ENCODE data around the gene PRDM13. TPM values are rescaled to one million over a fixed set of nuclear protein-coding genes. Genes with fewer than 3 reads are reported as not detected.
"Not testable (repeated sequence)": the region's sequence is repeated elsewhere in the genome, so short reads cannot be mapped to it uniquely, and the experiment has no call there.

PRDM13 gene
- total and polyA plus RNA-seq, 5 donors from 2014 or later = not detected

DNA sequence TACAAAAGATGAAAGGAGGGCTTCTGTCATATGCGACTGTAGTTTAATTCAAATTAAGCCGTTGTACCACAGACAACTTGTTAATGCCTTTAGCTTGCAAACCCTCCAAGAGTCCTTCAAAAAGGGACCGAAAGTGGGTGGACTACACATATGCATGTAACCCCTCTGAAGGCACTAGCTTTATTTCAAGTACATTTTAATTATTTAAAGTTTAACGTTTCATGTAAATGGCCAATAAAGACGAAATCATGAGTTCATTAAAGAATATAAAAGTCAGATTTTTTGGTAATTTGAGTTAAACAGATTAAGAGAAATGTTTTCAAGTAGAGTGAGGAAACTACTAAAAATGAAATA, 12.8 kb downstream of the PRDM13 start:
- peaks cover 6% of the 10 kb centered on the region for H3K4me1 ChIP-seq (ENCODE audit: control insufficient read depth, insufficient read depth, low read length, poor library complexity, severe bottlenecking)
- Mint-ChIP-seq H3K4me1 (peaks cover 0 to 9% (median 3%) of the 10 kb centered on the region in 4 donors), H3K27ac (no peak overlapping the region), H3K9me3 (peaks cover 0 to 6% (median 0%) of the 10 kb centered on the region in 7 donors), H3K36me3 (no peaks in the 10 kb centered on the region), H3K4me3 (no peak overlapping the region), H3K27me3 (peaks cover 99% of the 10 kb centered on the region)
- no peak for DNase-seq
- H3K27me3 ChIP-seq (ENCODE audit: control insufficient read depth, insufficient read depth, low read length) = peaks cover 69% of the 10 kb centered on the region
- no peaks in the 10 kb centered on the region for H3K36me3 ChIP-seq (ENCODE audit: control insufficient read depth, insufficient read depth, low read length)
- H3K27ac ChIP-seq (ENCODE audit: insufficient read depth, low read length, poor library complexity, severe bottlenecking) = no peak overlapping the region
- peaks cover 3 to 5% of the 10 kb centered on the region in 2 experiments for H3K9me3 ChIP-seq (ENCODE audit: control insufficient read depth in 2 of 2, low read length in 2 of 2)
- H3K4me3 ChIP-seq (ENCODE audit: low read depth, low read length) = no peak overlapping the region
- ATAC-seq (ENCODE audit: low read depth in 2 of 2) = no peak

DNA sequence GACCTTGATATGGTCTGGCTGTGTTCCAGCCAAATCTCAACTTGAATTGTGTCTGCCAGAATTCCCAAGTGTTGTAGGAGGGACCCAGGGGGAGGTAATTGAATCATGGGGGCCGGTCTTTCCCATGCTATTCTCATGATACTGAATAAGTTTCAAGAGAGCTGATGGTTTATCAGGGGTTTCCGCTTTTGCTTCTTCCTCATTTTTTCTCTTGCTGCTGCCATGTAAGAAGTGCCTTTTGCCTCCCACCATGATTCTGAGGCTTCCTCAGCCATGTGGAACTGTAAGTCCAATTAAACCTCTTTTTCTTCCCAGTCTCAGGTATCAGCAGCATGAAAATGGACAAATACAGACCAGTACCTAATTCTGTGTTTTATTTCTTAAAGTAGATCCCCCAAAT, 15.4 kb downstream of the PRDM13 start:
- not testable (repeated sequence) for H3K4me3 Mint-ChIP-seq; H3K36me3 ChIP-seq (ENCODE audit: control insufficient read depth, insufficient read depth, low read length); H3K9me3 ChIP-seq (ENCODE audit: control insufficient read depth in 2 of 2, low read length in 2 of 2); H3K4me1 ChIP-seq (ENCODE audit: control insufficient read depth, insufficient read depth, low read length, poor library complexity, severe bottlenecking); H3K4me3 ChIP-seq (ENCODE audit: low read depth, low read length); H3K27ac ChIP-seq (ENCODE audit: insufficient read depth, low read length, poor library complexity, severe bottlenecking); H3K9me3 Mint-ChIP-seq; H3K27ac Mint-ChIP-seq; DNase-seq; H3K4me1 Mint-ChIP-seq; ATAC-seq (ENCODE audit: low read depth in 2 of 2); H3K36me3 Mint-ChIP-seq
- peaks cover 52% of the 10 kb centered on the region for H3K27me3 ChIP-seq (ENCODE audit: control insufficient read depth, insufficient read depth, low read length)
- H3K27me3 Mint-ChIP-seq = peaks cover 88% of the 10 kb centered on the region

DNA sequence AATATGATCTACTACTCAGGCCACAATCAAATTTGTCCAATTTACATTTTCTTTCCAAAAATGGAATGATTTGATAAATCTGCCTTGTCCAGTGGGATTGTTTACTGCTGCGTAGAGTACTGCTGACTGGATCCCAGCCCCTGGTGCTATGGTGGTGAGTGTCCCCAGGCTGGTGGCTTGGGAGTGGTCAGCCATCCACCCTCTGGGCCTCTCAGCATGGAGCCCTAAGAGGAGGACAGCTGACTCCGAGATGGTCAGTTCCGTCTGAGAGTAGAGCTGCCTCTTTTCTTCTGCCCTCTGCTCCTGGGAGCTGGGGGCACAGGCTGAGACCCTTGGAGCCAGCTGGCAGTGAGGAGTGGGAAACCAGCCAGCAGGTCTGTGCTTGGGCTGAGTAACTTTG, 22.7 kb downstream of the PRDM13 start:
- no peaks in the 10 kb centered on the region for H3K4me1 ChIP-seq (ENCODE audit: control insufficient read depth, insufficient read depth, low read length, poor library complexity, severe bottlenecking)
- H3K27ac ChIP-seq (ENCODE audit: insufficient read depth, low read length, poor library complexity, severe bottlenecking) = no peak overlapping the region
- peaks cover 28% of the 10 kb centered on the region for H3K27me3 Mint-ChIP-seq
- no peak overlapping the region for H3K4me3 Mint-ChIP-seq
- peaks cover 0 to 11% (median 4%) of the 10 kb centered on the region in 7 donors for H3K9me3 Mint-ChIP-seq
- no peaks in the 10 kb centered on the region for H3K9me3 ChIP-seq (ENCODE audit: control insufficient read depth in 2 of 2, low read length in 2 of 2)
- no peaks in the 10 kb centered on the region for H3K4me1 Mint-ChIP-seq
- H3K27me3 ChIP-seq (ENCODE audit: control insufficient read depth, insufficient read depth, low read length) = peaks cover 16% of the 10 kb centered on the region
- H3K36me3 ChIP-seq (ENCODE audit: control insufficient read depth, insufficient read depth, low read length) = no peaks in the 10 kb centered on the region
- H3K36me3 Mint-ChIP-seq = no peaks in the 10 kb centered on the region
- H3K4me3 ChIP-seq (ENCODE audit: low read depth, low read length) = no peak overlapping the region
- H3K27ac Mint-ChIP-seq = no peak overlapping the region
- ATAC-seq (ENCODE audit: low read depth in 2 of 2) (no peak), DNase-seq (no peak)

DNA sequence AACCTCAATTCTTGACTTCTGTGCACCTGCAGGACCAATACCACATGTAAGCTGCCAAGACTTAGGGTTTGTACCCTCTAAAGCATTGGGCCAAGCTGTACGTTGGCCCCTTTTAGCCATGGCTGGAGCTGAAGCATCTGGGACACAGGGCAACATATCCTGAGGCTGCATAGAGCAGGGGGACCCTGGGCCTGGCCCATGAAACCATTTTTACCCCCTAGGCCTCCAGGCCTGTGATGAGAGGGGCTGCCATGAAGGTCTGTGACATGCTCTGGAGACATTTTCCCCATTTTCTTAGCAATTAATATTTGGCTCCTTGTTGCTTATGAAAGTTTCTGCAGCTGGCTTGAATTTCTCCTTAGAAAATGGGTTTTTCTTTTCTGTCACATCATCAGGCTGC, 31.0 kb downstream of the PRDM13 start:
- Mint-ChIP-seq H3K4me1 (no peaks in the 10 kb centered on the region), H3K36me3 (no peaks in the 10 kb centered on the region), H3K9me3 (peaks cover 0 to 19% (median 6%) of the 10 kb centered on the region in 7 donors), H3K27ac (no peak overlapping the region), H3K27me3 (peaks cover 5% of the 10 kb centered on the region), H3K4me3 (no peak overlapping the region)
- Histone ChIP-seq H3K36me3 (ENCODE audit: control insufficient read depth, insufficient read depth, low read length) (no peaks in the 10 kb centered on the region), H3K27ac (ENCODE audit: insufficient read depth, low read length, poor library complexity, severe bottlenecking) (no peak overlapping the region), H3K4me3 (ENCODE audit: low read depth, low read length) (no peak overlapping the region), H3K4me1 (ENCODE audit: control insufficient read depth, insufficient read depth, low read length, poor library complexity, severe bottlenecking) (no peaks in the 10 kb centered on the region), H3K9me3 (ENCODE audit: control insufficient read depth in 2 of 2, low read length in 2 of 2) (peaks cover 12 to 17% of the 10 kb centered on the region in 2 experiments), H3K27me3 (ENCODE audit: control insufficient read depth, insufficient read depth, low read length) (peaks cover 15% of the 10 kb centered on the region)
- DNase-seq (no peak), ATAC-seq (ENCODE audit: low read depth in 2 of 2) (no peak)

- not testable (repeated sequence) for H3K4me1 Mint-ChIP-seq; H3K36me3 Mint-ChIP-seq; H3K4me3 ChIP-seq (ENCODE audit: low read depth, low read length); H3K27ac Mint-ChIP-seq; H3K27me3 Mint-ChIP-seq; H3K27ac ChIP-seq (ENCODE audit: insufficient read depth, low read length, poor library complexity, severe bottlenecking); H3K4me1 ChIP-seq (ENCODE audit: control insufficient read depth, insufficient read depth, low read length, poor library complexity, severe bottlenecking); H3K4me3 Mint-ChIP-seq; ATAC-seq (ENCODE audit: low read depth in 2 of 2); H3K36me3 ChIP-seq (ENCODE audit: control insufficient read depth, insufficient read depth, low read length); DNase-seq
- Histone ChIP-seq H3K9me3 (ENCODE audit: control insufficient read depth in 2 of 2, low read length in 2 of 2) (peaks cover 12 to 17% of the 10 kb centered on the region in 2 experiments), H3K27me3 (ENCODE audit: control insufficient read depth, insufficient read depth, low read length) (peaks cover 15% of the 10 kb centered on the region)
- peaks cover 0 to 19% (median 7%) of the 10 kb centered on the region in 7 donors for H3K9me3 Mint-ChIP-seq
Observed at GRCh38 chr6:99638358-99638757, 31.7 kb downstream of the PRDM13 start.

DNA sequence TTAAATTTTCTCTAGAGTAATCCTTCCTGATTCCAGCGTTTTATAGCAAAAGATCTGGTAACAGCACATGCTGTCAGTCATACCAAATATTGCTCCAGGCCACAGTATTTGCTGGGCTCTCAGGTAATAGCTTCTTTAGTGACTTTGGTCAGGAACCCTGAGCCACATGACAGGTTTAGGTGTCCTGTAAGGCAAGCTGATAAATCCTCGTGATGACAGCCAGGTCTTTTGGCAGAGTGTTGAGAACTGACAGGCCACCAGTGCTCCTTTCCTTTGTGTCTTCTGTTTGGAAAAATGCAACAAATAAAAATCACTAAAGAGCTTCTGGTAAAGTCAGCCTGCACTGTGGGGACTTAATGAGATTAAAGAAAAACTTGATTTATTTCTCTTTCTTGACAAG, 34.6 kb downstream of the PRDM13 start:
- Histone ChIP-seq H3K27me3 (ENCODE audit: control insufficient read depth, insufficient read depth, low read length) (peaks cover 11% of the 10 kb centered on the region), H3K27ac (ENCODE audit: insufficient read depth, low read length, poor library complexity, severe bottlenecking) (no peak overlapping the region), H3K9me3 (ENCODE audit: control insufficient read depth in 2 of 2, low read length in 2 of 2) (peaks cover 12 to 15% of the 10 kb centered on the region in 2 experiments), H3K4me1 (ENCODE audit: control insufficient read depth, insufficient read depth, low read length, poor library complexity, severe bottlenecking) (no peaks in the 10 kb centered on the region), H3K36me3 (ENCODE audit: control insufficient read depth, insufficient read depth, low read length) (no peaks in the 10 kb centered on the region), H3K4me3 (ENCODE audit: low read depth, low read length) (no peak overlapping the region)
- H3K36me3 Mint-ChIP-seq = no peaks in the 10 kb centered on the region
- peaks cover 0 to 17% (median 10%) of the 10 kb centered on the region in 7 donors for H3K9me3 Mint-ChIP-seq
- no peak overlapping the region for H3K4me3 Mint-ChIP-seq
- H3K27ac Mint-ChIP-seq = no peak overlapping the region
- ATAC-seq (ENCODE audit: low read depth in 2 of 2) = no peak
- peaks cover 11% of the 10 kb centered on the region for H3K27me3 Mint-ChIP-seq
- no peak for DNase-seq
- no peaks in the 10 kb centered on the region for H3K4me1 Mint-ChIP-seq

GRCh38 chr6:99645986-99646385, 39.4 kb downstream of the PRDM13 start:
- H3K4me3 Mint-ChIP-seq = no peak overlapping the region
- H3K27me3 ChIP-seq (ENCODE audit: control insufficient read depth, insufficient read depth, low read length) = peaks cover 6% of the 10 kb centered on the region
- ATAC-seq (ENCODE audit: low read depth in 2 of 2) (no peak), DNase-seq (no peak)
- no peaks in the 10 kb centered on the region for H3K4me1 Mint-ChIP-seq
- H3K4me1 ChIP-seq (ENCODE audit: control insufficient read depth, insufficient read depth, low read length, poor library complexity, severe bottlenecking) = no peaks in the 10 kb centered on the region
- H3K27ac ChIP-seq (ENCODE audit: insufficient read depth, low read length, poor library complexity, severe bottlenecking) = no peak overlapping the region
- H3K36me3 ChIP-seq (ENCODE audit: control insufficient read depth, insufficient read depth, low read length) = no peaks in the 10 kb centered on the region
- no peaks in the 10 kb centered on the region for H3K9me3 ChIP-seq (ENCODE audit: control insufficient read depth in 2 of 2, low read length in 2 of 2)
- peaks cover 6% of the 10 kb centered on the region for H3K27me3 Mint-ChIP-seq
- H3K9me3 Mint-ChIP-seq = peaks cover 0 to 8% (median 0%) of the 10 kb centered on the region in 7 donors
- no peak overlapping the region for H3K27ac Mint-ChIP-seq
- H3K4me3 ChIP-seq (ENCODE audit: low read depth, low read length) = no peak overlapping the region
- no peaks in the 10 kb centered on the region for H3K36me3 Mint-ChIP-seq

GRCh38 chr6:99650091-99650571, 43.5 kb downstream of the PRDM13 start:
- ATAC-seq (ENCODE audit: low read depth in 2 of 2); H3K27me3 ChIP-seq (ENCODE audit: control insufficient read depth, insufficient read depth, low read length); H3K4me1 ChIP-seq (ENCODE audit: control insufficient read depth, insufficient read depth, low read length, poor library complexity, severe bottlenecking); DNase-seq; H3K27ac Mint-ChIP-seq; H3K4me3 Mint-ChIP-seq; H3K4me3 ChIP-seq (ENCODE audit: low read depth, low read length); H3K9me3 Mint-ChIP-seq; H3K27ac ChIP-seq (ENCODE audit: insufficient read depth, low read length, poor library complexity, severe bottlenecking); H3K9me3 ChIP-seq (ENCODE audit: control insufficient read depth in 2 of 2, low read length in 2 of 2); H3K27me3 Mint-ChIP-seq; H3K4me1 Mint-ChIP-seq; H3K36me3 ChIP-seq (ENCODE audit: control insufficient read depth, insufficient read depth, low read length); H3K36me3 Mint-ChIP-seq: not testable (repeated sequence)

All from CD4-positive, CD25-positive, alpha-beta regulatory T cell (primary cell).